H1 (cell line): Measurements from ENCODE around the gene OR2F1. TPM values are rescaled to one million over a fixed set of nuclear protein-coding genes. Genes with fewer than 3 reads are reported as not detected.
"Not testable (repeated sequence)": the region's sequence is repeated elsewhere in the genome, so short reads cannot be mapped to it uniquely, and the experiment has no call there.

Experiments
- CTCF ChIA-PET: fragments of 300-600 bp; sonication (Branson Sonifier 250); formaldehyde crosslinking; loops from one replicate; lab custom pipeline; 2021; ENCODE audit not compliant: partially characterized antibody; lab: Charles Lee
- POLR2A ChIA-PET: fragments of 300-600 bp; sonication (Branson Sonifier 250); formaldehyde crosslinking; loops from one replicate; lab custom pipeline; 2021; ENCODE audit warnings: inconsistent platforms; ENCODE audit not compliant: partially characterized antibody; lab: Charles Lee
- DNase-seq, 2 experiments: peaks; one replicate each; pipeline versions ENCODE4 v3.0.0 to v3.0.0-alpha.2; 2010 to 2022; ENCODE audit warnings: low spot score in 2 of 2, low read depth in 1 of 2, mixed read lengths in 1 of 2
- FAIRE-seq: peaks from 2 replicates; lab custom pipeline; 2011; peaks lifted over from hg19 to GRCh38; lab: Jason Lieb, UNC
- H2AFZ ChIP-seq: 2 replicates; pipeline ENCODE4 v1.8.1; 2012; ENCODE audit warnings: low read length, inconsistent platforms
- H2AK5ac ChIP-seq: 2 replicates; pipeline ENCODE4 v1.6.1; 2013; ENCODE audit warnings: low read depth, low read length
- H2BK120ac ChIP-seq: replicated peaks from 2 replicates; pipeline ENCODE3; 2013; ENCODE audit warnings: low read depth, low read length, inconsistent platforms
- H2BK12ac ChIP-seq: 2 replicates; pipeline ENCODE4 v1.6.1; 2013; ENCODE audit warnings: low read depth, low read length
- H2BK15ac ChIP-seq: 2 replicates; pipeline ENCODE4 v1.6.1; 2013; ENCODE audit warnings: low read length
- H2BK20ac ChIP-seq: 2 replicates; pipeline ENCODE4 v1.6.1; 2013; ENCODE audit warnings: low read length
- H2BK5ac ChIP-seq: 2 replicates; pipeline ENCODE4 v1.6.1; 2013; ENCODE audit warnings: low read depth, low read length
- H3K14ac ChIP-seq: 2 replicates; pipeline ENCODE4 v1.6.1; 2013; ENCODE audit warnings: inconsistent platforms; ENCODE audit not compliant: insufficient read length
- H3K18ac ChIP-seq: 2 replicates; pipeline ENCODE4 v1.6.1; 2013; ENCODE audit warnings: low read length; ENCODE audit errors: extremely low read depth
- H3K23ac ChIP-seq: 2 replicates; pipeline ENCODE4 v1.6.1; 2013; ENCODE audit warnings: inconsistent platforms; ENCODE audit not compliant: insufficient read length
- H3K23me2 ChIP-seq: 2 replicates; pipeline ENCODE4 v1.6.1; 2013; ENCODE audit warnings: low read depth, low read length
- H3K27ac ChIP-seq: 2 replicates; pipeline ENCODE4 v1.6.1; 2011; ENCODE audit warnings: low read depth, low read length, inconsistent platforms
- H3K27me3 ChIP-seq, 4 experiments: replicated peaks in 1 of 4; 1 replicate in 1 of 4; 2 replicates in 3 of 4; pipeline versions ENCODE4 v1.6.1 to v1.8.1; 2011 to 2013; ENCODE audit warnings: low read length in 3 of 4, mild to moderate bottlenecking in 3 of 4, inconsistent platforms in 2 of 4, mixed read lengths in 2 of 4, moderate library complexity in 1 of 4; ENCODE audit not compliant: control insufficient read depth in 3 of 4, insufficient read depth in 3 of 4; ENCODE audit errors: extremely low read depth in 1 of 4
- H3K36me3 ChIP-seq, 4 experiments: 2 replicates each; pipeline versions ENCODE4 v1.6.1 to v1.8.1; 2011 to 2013; ENCODE audit warnings: mild to moderate bottlenecking in 4 of 4, low read length in 3 of 4, moderate library complexity in 2 of 4, control low read depth in 1 of 4, inconsistent platforms in 1 of 4; ENCODE audit not compliant: insufficient read depth in 4 of 4, control insufficient read depth in 2 of 4
- H3K4ac ChIP-seq: replicated peaks from 2 replicates; pipeline ENCODE3; 2013; ENCODE audit warnings: low read length, low read depth, mixed read lengths, inconsistent platforms; ENCODE audit not compliant: insufficient read length
- H3K4me1 ChIP-seq, 4 experiments: replicated peaks in 1 of 4; 1 replicate in 1 of 4; 2 replicates in 3 of 4; pipeline versions ENCODE4 v1.6.1 to v1.8.1; 2011 to 2013; ENCODE audit warnings: low read length in 3 of 4, inconsistent platforms in 2 of 4, mixed read lengths in 1 of 4; ENCODE audit not compliant: insufficient read depth in 4 of 4, control insufficient read depth in 3 of 4
- H3K4me2 ChIP-seq, 2 experiments: 2 replicates each; pipeline versions ENCODE4 v1.6.1 to v1.8.1; 2011 to 2013; ENCODE audit warnings: low read depth in 2 of 2, low read length in 2 of 2, control low read depth in 1 of 2, inconsistent platforms in 1 of 2, mild to moderate bottlenecking in 1 of 2; ENCODE audit not compliant: insufficient read depth in 1 of 2
- H3K4me3 ChIP-seq, 4 experiments: fragments of 200-600, 300-600 bp in 1 of 4; sonication (generic), shearing (Covaris generic), sonication (Bioruptor Twin) in 1 of 4; 2 replicates each; pipeline versions ENCODE4 v1.5.1 to v1.8.1; 2011 to 2016; ENCODE audit warnings: low read length in 4 of 4, low read depth in 3 of 4, control low read depth in 2 of 4, inconsistent platforms in 2 of 4, mild to moderate bottlenecking in 2 of 4, mixed read lengths in 1 of 4, moderate library complexity in 1 of 4; ENCODE audit not compliant: insufficient read depth in 2 of 4; ENCODE audit errors: extremely low read depth in 1 of 4
- H3K56ac ChIP-seq: replicated peaks from 2 replicates; pipeline ENCODE3; 2013; ENCODE audit warnings: low read depth, mild to moderate bottlenecking, mixed read lengths, low read length, inconsistent platforms; ENCODE audit not compliant: insufficient read length
- H3K79me1 ChIP-seq: 2 replicates; pipeline ENCODE4 v1.6.1; 2013; ENCODE audit warnings: low read depth, low read length, control low read depth
- H3K79me2 ChIP-seq, 2 experiments: 2 replicates each; pipeline versions ENCODE4 v1.6.1 to v1.8.1; 2012 to 2013; ENCODE audit warnings: low read length in 2 of 2, mild to moderate bottlenecking in 2 of 2, inconsistent platforms in 1 of 2; ENCODE audit not compliant: insufficient read depth in 2 of 2, control insufficient read depth in 1 of 2
- H3K9ac ChIP-seq, 4 experiments: replicated peaks in 1 of 4; 1 replicate in 1 of 4; 2 replicates in 3 of 4; pipeline versions ENCODE4 v1.6.1 to v1.8.1; 2011 to 2013; ENCODE audit warnings: low read depth in 3 of 4, low read length in 3 of 4, control low read depth in 2 of 4, mild to moderate bottlenecking in 2 of 4, moderate library complexity in 2 of 4, inconsistent platforms in 1 of 4; ENCODE audit errors: extremely low read depth in 1 of 4
- H3K9me3 ChIP-seq, 2 experiments: 2 replicates each; pipeline versions ENCODE4 v1.6.1 to v1.8.1; 2012 to 2013; ENCODE audit warnings: mild to moderate bottlenecking in 2 of 2, moderate library complexity in 2 of 2, control low read depth in 1 of 2, inconsistent platforms in 1 of 2, low read depth in 1 of 2, low read length in 1 of 2, mixed read lengths in 1 of 2; ENCODE audit not compliant: insufficient read depth in 2 of 2
- H4K20me1 ChIP-seq, 2 experiments: replicated peaks in 1 of 2; 2 replicates each; pipeline versions ENCODE3 to v1.8.1; 2011 to 2013; ENCODE audit warnings: inconsistent platforms in 2 of 2, low read length in 2 of 2, mild to moderate bottlenecking in 1 of 2; ENCODE audit not compliant: insufficient read depth in 2 of 2, control insufficient read depth in 1 of 2
- H4K5ac ChIP-seq: 2 replicates; pipeline ENCODE4 v1.6.1; 2013; ENCODE audit warnings: low read length, low read depth, mixed read lengths, inconsistent platforms; ENCODE audit not compliant: insufficient read length
- H4K8ac ChIP-seq: 2 replicates; pipeline ENCODE4 v1.8.0; 2013; ENCODE audit warnings: mild to moderate bottlenecking, moderate library complexity, low read length, inconsistent platforms; ENCODE audit not compliant: insufficient read depth; ENCODE audit errors: extremely low read depth
- H4K91ac ChIP-seq: replicated peaks from 2 replicates; pipeline ENCODE3; 2013; ENCODE audit warnings: low read length, mixed read lengths, inconsistent platforms; ENCODE audit not compliant: insufficient read length
- WGBS, 2 experiments: shearing (Covaris generic) in 1 of 2; methylation state at CpG; one replicate each; pipeline versions ENCODE4 v1.1.6 to v1.1.7; 2013 to 2015; ENCODE audit warnings: low lambda C conversion rate in 2 of 2, mixed read lengths in 2 of 2, inconsistent platforms in 1 of 2, low coverage in 1 of 2, missing lambda C conversion rate in 1 of 2; ENCODE audit not compliant: insufficient replicate concordance in 2 of 2, insufficient coverage in 1 of 2, insufficient read length in 1 of 2; ENCODE audit errors: extremely low coverage in 1 of 2, missing lambda C conversion rate in 1 of 2; 5-methylcytosine and 5-hydroxymethylcytosine counted together
- polyA plus RNA-seq, 7 experiments: library from polyadenylated mRNA; depleted of rRNA in 3 of 7; stranded (reverse) in 5 of 7; unstranded in 2 of 7; fragments of >200 nt in 5 of 7; fragments of 200-250 nt in 2 of 7; gene quantifications; 1 replicate in 5 of 7; 2 replicates in 1 of 7; 4 replicates in 1 of 7; pipeline versions ENCODE4 v1.2.1 to v1.2.3, GENCODE V29; 2011 to 2013; ENCODE audit warnings: missing spikeins in 2 of 7, mixed read lengths in 2 of 7
- total RNA-seq: library from RNA; stranded (reverse); fragmentation: NEBNext Ultra II Directional; extraction: Animal tissue kit (Norgen Biotek cat#: 25700); gene quantifications from 2 replicates; pipeline ENCODE4 v1.2.1, GENCODE V29; 2021

OR2F1 gene
- total and polyA plus RNA-seq, 2 of the 8 experiments (the other 6 are each of a cell fraction or from before 2014, with no cell fraction given) = 0.19 TPM; not detected in 1

GRCh38 chr7:144010061-144010460 is 55.4 kb downstream of the OR2F1 start:
- H2AFZ ChIP-seq, H2BK120ac ChIP-seq, H3K4ac ChIP-seq, H3K14ac ChIP-seq, H3K56ac ChIP-seq, H4K5ac ChIP-seq, H2BK20ac ChIP-seq, H2BK15ac ChIP-seq, H3K9ac ChIP-seq, H4K20me1 ChIP-seq, H3K79me1 ChIP-seq, H3K23ac ChIP-seq, H2AK5ac ChIP-seq, H3K4me3 ChIP-seq, H4K91ac ChIP-seq, FAIRE-seq, H3K23me2 ChIP-seq, H3K4me1 ChIP-seq, H3K79me2 ChIP-seq, POLR2A ChIA-PET, H3K36me3 ChIP-seq, H3K18ac ChIP-seq, H4K8ac ChIP-seq, H2BK12ac ChIP-seq, H2BK5ac ChIP-seq, CTCF ChIA-PET, H3K27me3 ChIP-seq, H3K27ac ChIP-seq, H3K4me2 ChIP-seq, DNase-seq: not testable (repeated sequence)
- peaks cover 14 to 17% of the 10 kb centered on the region in 2 experiments; a peak in 3 of 4 replicates for H3K9me3 ChIP-seq

GRCh38 chr7:144010821-144011220 is 56.2 kb downstream of the OR2F1 start:
- H3K36me3 ChIP-seq, H3K79me1 ChIP-seq, H2AK5ac ChIP-seq, CTCF ChIA-PET, H3K9ac ChIP-seq, H3K27me3 ChIP-seq, H4K91ac ChIP-seq, H3K4ac ChIP-seq, H2BK120ac ChIP-seq, H3K4me2 ChIP-seq, H2BK15ac ChIP-seq, H4K8ac ChIP-seq, H3K23ac ChIP-seq, H2BK20ac ChIP-seq, H3K14ac ChIP-seq, DNase-seq, H2AFZ ChIP-seq, H3K56ac ChIP-seq, H2BK5ac ChIP-seq, H3K23me2 ChIP-seq, FAIRE-seq, H3K27ac ChIP-seq, H3K4me1 ChIP-seq, H2BK12ac ChIP-seq, H3K79me2 ChIP-seq, POLR2A ChIA-PET, H3K4me3 ChIP-seq, H4K20me1 ChIP-seq, H4K5ac ChIP-seq, H3K18ac ChIP-seq: not testable (repeated sequence)
- 88% methylated on average over 1 of the region's 1 CpG; no CpG with 5 or more reads in 1 of the 2 experiments for WGBS, 2 experiments
- peaks cover 14 to 17% of the 10 kb centered on the region in 2 experiments; a peak in 3 of 4 replicates for H3K9me3 ChIP-seq
